H9 (cell line): ENCODE data around the gene MED31. TPM values are rescaled to one million over a fixed set of nuclear protein-coding genes. Genes with fewer than 3 reads are reported as not detected.

ENCODE experiments used
- DNase-seq: peaks from one replicate; pipeline ENCODE4 v3.0.0-alpha.2; 2017
- H2AFZ ChIP-seq: one replicate; pipeline ENCODE4 v1.6.1; 2013; ENCODE audit warnings: mild to moderate bottlenecking, low read length, control low read depth, moderate library complexity
- H2AK5ac ChIP-seq: 2 replicates; pipeline ENCODE4 v1.6.1; 2013; ENCODE audit warnings: low read length, control low read depth, mixed read lengths; ENCODE audit not compliant: insufficient read length
- H2BK120ac ChIP-seq: one replicate; pipeline ENCODE4 v1.6.1; 2013; ENCODE audit warnings: low read depth, mild to moderate bottlenecking, low read length, control low read depth, inconsistent platforms; ENCODE audit not compliant: poor library complexity, severe bottlenecking
- H2BK12ac ChIP-seq: 2 replicates; pipeline ENCODE4 v1.6.1; 2013; ENCODE audit warnings: low read length, control low read depth, mixed read lengths, low read depth; ENCODE audit not compliant: insufficient read length
- H2BK15ac ChIP-seq: 2 replicates; pipeline ENCODE4 v1.6.1; 2013; ENCODE audit warnings: low read depth, low read length, control low read depth
- H2BK20ac ChIP-seq: one replicate; pipeline ENCODE4 v1.6.1; 2013; ENCODE audit warnings: low read depth, mild to moderate bottlenecking, low read length, control low read depth, inconsistent platforms; ENCODE audit not compliant: poor library complexity, severe bottlenecking
- H2BK5ac ChIP-seq: 2 replicates; pipeline ENCODE4 v1.6.1; 2013; ENCODE audit warnings: low read length, control low read depth, mixed read lengths; ENCODE audit not compliant: insufficient read length
- H3K14ac ChIP-seq: 2 replicates; pipeline ENCODE4 v1.6.1; 2013; ENCODE audit warnings: low read length, control low read depth; ENCODE audit not compliant: insufficient read depth
- H3K18ac ChIP-seq: 2 replicates; pipeline ENCODE4 v1.6.1; 2013; ENCODE audit warnings: low read depth, mild to moderate bottlenecking, mixed read lengths, low read length, control low read depth; ENCODE audit not compliant: insufficient read length
- H3K23ac ChIP-seq: 2 replicates; pipeline ENCODE4 v1.6.1; 2013; ENCODE audit warnings: low read length, control low read depth, mixed read lengths, low read depth; ENCODE audit not compliant: insufficient read length
- H3K23me2 ChIP-seq: 2 replicates; pipeline ENCODE4 v1.6.1; 2013; ENCODE audit warnings: low read depth, mild to moderate bottlenecking, mixed read lengths, low read length, control low read depth; ENCODE audit not compliant: insufficient read length, poor library complexity, severe bottlenecking
- H3K27ac ChIP-seq: 2 replicates; pipeline ENCODE4 v1.5.1; 2013; ENCODE audit warnings: low read length, control low read depth, mixed read lengths, low read depth; ENCODE audit not compliant: insufficient read length
- H3K27me3 ChIP-seq: 2 replicates; pipeline ENCODE4 v1.6.1; 2013; ENCODE audit warnings: low read length, control low read depth, inconsistent platforms; ENCODE audit not compliant: insufficient read depth
- H3K4ac ChIP-seq: 2 replicates; pipeline ENCODE4 v1.6.1; 2013; ENCODE audit warnings: low read depth, mild to moderate bottlenecking, control low read depth, inconsistent platforms, low read length, moderate library complexity
- H3K4me1 ChIP-seq: 2 replicates; pipeline ENCODE4 v1.6.1; 2013; ENCODE audit warnings: low read length, control low read depth, inconsistent platforms; ENCODE audit not compliant: insufficient read depth
- H3K4me2 ChIP-seq: 2 replicates; pipeline ENCODE4 v1.6.1; 2013; ENCODE audit warnings: low read length, control low read depth, mixed read lengths; ENCODE audit not compliant: insufficient read length, insufficient read depth
- H3K56ac ChIP-seq: 2 replicates; pipeline ENCODE4 v1.6.1; 2013; ENCODE audit warnings: low read depth, mild to moderate bottlenecking, mixed read lengths, low read length, control low read depth; ENCODE audit not compliant: insufficient read length
- H3K79me1 ChIP-seq: 2 replicates; pipeline ENCODE4 v1.6.1; 2013; ENCODE audit warnings: low read depth, mild to moderate bottlenecking, moderate library complexity, low read length, control low read depth, inconsistent platforms; ENCODE audit not compliant: insufficient read depth, poor library complexity, severe bottlenecking
- H3K79me2 ChIP-seq: 2 replicates; pipeline ENCODE4 v1.6.1; 2013; ENCODE audit warnings: low read length, control low read depth, inconsistent platforms; ENCODE audit not compliant: insufficient read depth
- H3K9ac ChIP-seq: 2 replicates; pipeline ENCODE4 v1.6.1; 2013; ENCODE audit warnings: low read length, control low read depth, mixed read lengths; ENCODE audit not compliant: insufficient read length; ENCODE audit errors: extremely low read depth
- H3K9me3 ChIP-seq: one replicate; pipeline ENCODE4 v1.6.1; 2013; ENCODE audit warnings: low read depth, low read length, inconsistent platforms; ENCODE audit not compliant: control insufficient read depth
- H3T11ph ChIP-seq: one replicate; pipeline ENCODE4 v1.6.1; 2013; ENCODE audit warnings: mild to moderate bottlenecking, low read length, control low read depth, inconsistent platforms
- H4K20me1 ChIP-seq: one replicate; pipeline ENCODE4 v1.6.1; 2013; ENCODE audit not compliant: control insufficient read depth, insufficient read length, insufficient read depth
- H4K5ac ChIP-seq: 2 replicates; pipeline ENCODE4 v1.6.1; 2013; ENCODE audit warnings: low read depth, mild to moderate bottlenecking, mixed read lengths, low read length, control low read depth; ENCODE audit not compliant: insufficient read length
- H4K8ac ChIP-seq: replicated peaks from 2 replicates; pipeline ENCODE4 v1.6.1; 2013; ENCODE audit warnings: low read length, control low read depth, mixed read lengths, low read depth; ENCODE audit not compliant: insufficient read length
- H4K91ac ChIP-seq: 2 replicates; pipeline ENCODE4 v1.6.1; 2013; ENCODE audit warnings: low read depth, mild to moderate bottlenecking, moderate library complexity, mixed read lengths, low read length, control low read depth; ENCODE audit not compliant: insufficient read length
- H3K27ac Mint-ChIP-seq, 3 experiments: 2 replicates in 2 of 3; 3 replicates in 1 of 3; pipeline ENCODE4 v1.8.0; 2020 to 2021; ENCODE audit warnings: mixed read lengths in 3 of 3, mild to moderate bottlenecking in 1 of 3, moderate library complexity in 1 of 3
- H3K27me3 Mint-ChIP-seq: 2 replicates; pipeline ENCODE4 v1.8.0; 2021; ENCODE audit warnings: low read depth, mild to moderate bottlenecking, moderate library complexity, mixed read lengths
- H3K36me3 Mint-ChIP-seq, 3 experiments: 2 replicates in 2 of 3; 3 replicates in 1 of 3; pipeline ENCODE4 v1.8.0; 2020 to 2021; ENCODE audit warnings: low read depth in 3 of 3, mixed read lengths in 3 of 3; ENCODE audit not compliant: insufficient read depth in 1 of 3
- H3K4me1 Mint-ChIP-seq, 2 experiments: 2 replicates each; pipeline ENCODE4 v1.8.0; 2020; ENCODE audit warnings: mixed read lengths in 2 of 2
- H3K4me3 Mint-ChIP-seq, 2 experiments: 2 replicates in 1 of 2; 3 replicates in 1 of 2; pipeline ENCODE4 v1.8.0; 2020 to 2021; ENCODE audit warnings: mild to moderate bottlenecking in 2 of 2, mixed read lengths in 2 of 2, moderate library complexity in 1 of 2
- H3K9me3 Mint-ChIP-seq, 2 experiments: 2 replicates in 1 of 2; 3 replicates in 1 of 2; pipeline ENCODE4 v1.8.0; 2020; ENCODE audit warnings: mild to moderate bottlenecking in 2 of 2, mixed read lengths in 2 of 2, moderate library complexity in 1 of 2
- CTCF ChIP-seq: fragments of 200-600 bp; sonication (generic); conservative IDR thresholded peaks from 3 replicates; pipeline ENCODE4 v1.8.0; 2021; ENCODE audit warnings: antibody characterized with exemption, mild to moderate bottlenecking
- WGBS: extraction: QIAGEN DNeasy Blood & Tissue Kit; methylation state at CpG from one replicate; pipeline ENCODE4 v1.1.7; 2013; ENCODE audit warnings: missing lambda C conversion rate, low lambda C conversion rate, mixed read lengths; ENCODE audit not compliant: insufficient read length; ENCODE audit errors: extremely low coverage; 5-methylcytosine and 5-hydroxymethylcytosine counted together
- total RNA-seq: library from RNA; stranded (reverse); gene quantifications from 2 replicates; pipeline ENCODE4 v1.2.1, GENCODE V29; 2021

Gene MED31
- total RNA-seq, 1 experiment from 2014 or later = 11.8 TPM

- no peak overlapping the region for H2BK20ac ChIP-seq
- H3K9ac ChIP-seq = no peak overlapping the region
- no peaks in the 10 kb centered on the region for H3K27me3 ChIP-seq
- no peak overlapping the region for H2BK120ac ChIP-seq
- no peaks in the 10 kb centered on the region for H3K9me3 ChIP-seq
- H2AK5ac ChIP-seq = no peak overlapping the region
- no peak overlapping the region for H3T11ph ChIP-seq
- H3K23me2 ChIP-seq = no peaks in the 10 kb centered on the region
- peaks cover 3% of the 10 kb centered on the region for H3K79me1 ChIP-seq
- H3K18ac ChIP-seq = no peak overlapping the region
- no peak overlapping the region for H3K4me3 Mint-ChIP-seq
- no peak overlapping the region for H3K14ac ChIP-seq
- TF ChIP-seq CTCF = no peak
- no peaks in the 10 kb centered on the region for H4K20me1 ChIP-seq
- no peak overlapping the region for H2BK12ac ChIP-seq
- no peak overlapping the region for H2AFZ ChIP-seq
- H3K4me2 ChIP-seq = no peak overlapping the region
- H3K9me3 Mint-ChIP-seq = no peaks in the 10 kb centered on the region
- H3K4ac ChIP-seq = no peak overlapping the region
- H3K36me3 Mint-ChIP-seq = peaks cover 8 to 65% (median 51%) of the 10 kb centered on the region in 3 experiments; a peak in 6 of 7 replicates
- H2BK5ac ChIP-seq = no peak overlapping the region
- no peaks in the 10 kb centered on the region for H3K4me1 Mint-ChIP-seq
- H4K8ac ChIP-seq = no peak overlapping the region
- no peak overlapping the region for H2BK15ac ChIP-seq
- no peak overlapping the region for H3K27ac Mint-ChIP-seq
- H3K27ac ChIP-seq = no peak overlapping the region
- no peak overlapping the region for H3K56ac ChIP-seq
- H3K23ac ChIP-seq = no peak overlapping the region
- H4K5ac ChIP-seq = no peak overlapping the region
- no peaks in the 10 kb centered on the region for H3K27me3 Mint-ChIP-seq
- no peaks in the 10 kb centered on the region for H3K79me2 ChIP-seq
- DNase-seq = no peak
- H3K4me1 ChIP-seq = no peaks in the 10 kb centered on the region
- no CpG with 5 or more reads among the region's 3 CpGs for WGBS
- no peak overlapping the region for H4K91ac ChIP-seq
Observed at GRCh38 chr17:6623941-6624340, 27.5 kb downstream of the MED31 start.
